ENCODE measurements around the gene AGBL4. TPM values are rescaled to one million over a fixed set of nuclear protein-coding genes. Genes with fewer than 3 reads are reported as not detected.

AGBL4 gene
- total RNA-seq, 1 donor from 2014 or later: not detected

DNA sequence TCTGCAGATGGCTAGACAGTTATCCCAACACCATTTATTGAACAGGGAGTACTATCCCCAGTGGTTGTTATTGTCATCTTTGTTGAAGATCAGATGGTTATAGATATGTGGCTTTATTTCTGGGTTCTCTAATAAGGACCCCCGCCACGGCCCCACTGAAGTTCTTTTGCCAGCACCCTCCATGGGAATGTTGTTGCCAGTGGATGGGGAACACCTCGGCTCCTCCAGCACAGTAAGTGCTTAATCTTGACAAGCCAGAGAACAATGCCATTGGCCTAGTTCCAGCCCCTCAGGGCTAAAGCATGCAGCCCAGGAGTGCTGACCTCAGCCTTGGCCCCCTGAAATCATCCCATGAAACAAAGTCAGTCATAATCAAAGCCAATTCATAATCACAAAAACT lies 337.6 kb downstream of the AGBL4 start:
- Histone ChIP-seq H3K4me3 (no peak overlapping the region), H3K27me3 (no peaks in the 10 kb centered on the region), H3K4me1 (no peaks in the 10 kb centered on the region), H3K36me3 (no peaks in the 10 kb centered on the region), H3K9me3 (peaks cover 0 to 5% of the 10 kb centered on the region in 2 donors), H3K27ac (no peak overlapping the region)
- DNase-seq (ENCODE audit: low spot score in 2 of 2): no peak
- intact Hi-C loops (cut with DNase I): no loop called here
- TF ChIP-seq, protein P1, sequence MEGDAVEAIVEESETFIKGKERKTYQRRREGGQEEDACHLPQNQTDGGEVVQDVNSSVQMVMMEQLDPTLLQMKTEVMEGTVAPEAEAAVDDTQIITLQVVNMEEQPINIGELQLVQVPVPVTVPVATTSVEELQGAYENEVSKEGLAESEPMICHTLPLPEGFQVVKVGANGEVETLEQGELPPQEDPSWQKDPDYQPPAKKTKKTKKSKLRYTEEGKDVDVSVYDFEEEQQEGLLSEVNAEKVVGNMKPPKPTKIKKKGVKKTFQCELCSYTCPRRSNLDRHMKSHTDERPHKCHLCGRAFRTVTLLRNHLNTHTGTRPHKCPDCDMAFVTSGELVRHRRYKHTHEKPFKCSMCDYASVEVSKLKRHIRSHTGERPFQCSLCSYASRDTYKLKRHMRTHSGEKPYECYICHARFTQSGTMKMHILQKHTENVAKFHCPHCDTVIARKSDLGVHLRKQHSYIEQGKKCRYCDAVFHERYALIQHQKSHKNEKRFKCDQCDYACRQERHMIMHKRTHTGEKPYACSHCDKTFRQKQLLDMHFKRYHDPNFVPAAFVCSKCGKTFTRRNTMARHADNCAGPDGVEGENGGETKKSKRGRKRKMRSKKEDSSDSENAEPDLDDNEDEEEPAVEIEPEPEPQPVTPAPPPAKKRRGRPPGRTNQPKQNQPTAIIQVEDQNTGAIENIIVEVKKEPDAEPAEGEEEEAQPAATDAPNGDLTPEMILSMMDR (IDR thresholded peaks at IDR 0.05): no peak

DNA sequence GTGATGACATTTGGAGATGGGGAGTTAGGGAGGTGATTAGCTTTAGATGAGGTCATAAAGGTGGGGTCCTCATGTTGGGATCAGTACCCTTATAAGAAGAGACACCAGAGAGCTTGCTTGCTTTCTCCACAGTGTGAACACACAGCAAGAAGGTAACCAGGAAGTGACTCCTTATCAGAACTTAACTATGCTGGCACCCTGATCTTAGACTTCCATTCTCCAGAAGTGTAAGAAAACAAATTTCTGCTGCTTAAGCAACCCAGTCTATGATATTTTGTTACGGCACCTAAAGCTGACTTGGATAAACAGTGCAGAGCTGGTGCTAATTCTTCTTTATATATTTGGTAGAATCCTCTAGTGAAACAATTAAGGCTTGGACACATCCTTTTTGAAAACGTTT lies 346.0 kb downstream of the AGBL4 start:
- Histone ChIP-seq H3K27ac (no peak overlapping the region), H3K4me1 (no peaks in the 10 kb centered on the region), H3K27me3 (no peaks in the 10 kb centered on the region), H3K36me3 (no peaks in the 10 kb centered on the region), H3K9me3 (peaks cover 0 to 5% of the 10 kb centered on the region in 2 donors), H3K4me3 (no peak overlapping the region)
- intact Hi-C loops (cut with DNase I): no loop called here
- no peak for DNase-seq (ENCODE audit: low spot score in 2 of 2)
- TF ChIP-seq, protein P1 (IDR thresholded peaks at IDR 0.05): no peak

DNA sequence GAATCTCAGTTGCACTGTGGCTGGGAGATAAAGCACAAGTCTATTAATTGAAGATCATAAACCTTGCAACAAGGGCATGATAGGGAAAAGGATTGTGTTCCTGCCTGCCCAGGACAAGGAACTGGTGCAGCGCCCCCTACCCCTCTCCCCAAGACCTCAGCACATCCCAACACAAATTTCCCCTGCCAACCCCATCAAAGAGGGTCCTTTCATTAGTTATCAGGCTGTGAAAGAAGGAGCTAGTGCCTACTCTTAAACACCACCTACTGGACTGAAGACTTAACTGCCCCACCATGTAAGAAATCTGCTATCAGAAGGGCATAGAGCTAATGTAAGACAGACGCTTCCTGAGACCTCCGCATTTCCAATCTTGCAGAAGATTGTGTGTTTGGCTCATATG lies 372.6 kb downstream of the AGBL4 start:
- DNase-seq (ENCODE audit: low spot score in 2 of 2): no peak
- Histone ChIP-seq H3K4me3 (no peak overlapping the region), H3K9me3 (peaks cover 4 to 5% of the 10 kb centered on the region in 2 donors), H3K27ac (no peak overlapping the region), H3K27me3 (no peaks in the 10 kb centered on the region), H3K4me1 (no peaks in the 10 kb centered on the region), H3K36me3 (no peaks in the 10 kb centered on the region)
- TF ChIP-seq, protein P1 (IDR thresholded peaks at IDR 0.05): no peak
- intact Hi-C loops (cut with DNase I): no loop called here

DNA sequence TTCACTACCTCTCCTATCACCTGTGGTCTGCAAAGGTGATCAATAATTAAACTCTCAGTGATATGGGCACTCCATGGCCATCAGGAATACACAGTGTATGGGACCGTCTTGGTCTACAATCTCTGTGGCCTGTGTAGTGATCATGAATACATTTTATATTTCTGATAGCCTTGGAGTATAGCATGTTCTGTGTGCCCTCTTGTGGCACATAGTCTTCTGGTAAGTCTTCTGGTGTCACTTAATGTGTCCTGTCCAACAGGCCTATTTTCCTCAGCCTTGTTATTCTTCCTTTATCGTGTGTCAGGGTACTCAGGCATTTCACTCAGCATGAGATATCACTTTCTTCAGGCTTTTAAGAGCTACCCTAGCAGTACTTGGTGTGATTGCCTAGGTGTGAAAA lies 393.6 kb downstream of the AGBL4 start:
- no peak for DNase-seq (ENCODE audit: low spot score in 2 of 2)
- Histone ChIP-seq H3K4me3 (no peak overlapping the region), H3K27ac (no peak overlapping the region), H3K9me3 (no peaks in the 10 kb centered on the region), H3K36me3 (no peaks in the 10 kb centered on the region), H3K27me3 (no peaks in the 10 kb centered on the region), H3K4me1 (no peaks in the 10 kb centered on the region)
- TF ChIP-seq, protein P1 (IDR thresholded peaks at IDR 0.05): no peak
- intact Hi-C loops (cut with DNase I): no loop called here

DNA sequence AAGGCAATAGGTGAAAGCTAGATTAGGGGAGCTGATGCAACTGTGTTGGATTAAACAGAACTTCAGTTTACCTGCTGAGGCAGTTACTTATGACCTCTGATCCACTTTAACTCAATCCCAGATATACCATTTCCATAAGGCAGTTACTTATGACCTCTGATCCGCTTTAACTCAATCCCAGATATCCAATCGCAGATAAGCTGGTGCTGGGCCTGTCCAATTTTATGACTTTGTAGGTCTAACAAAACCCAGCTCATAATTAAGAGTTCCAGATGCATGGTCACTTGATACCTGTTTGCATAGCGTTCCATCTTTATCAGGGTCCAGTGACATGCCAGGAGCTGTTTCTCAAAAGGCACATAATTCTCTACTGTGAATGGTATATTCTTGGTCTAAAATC lies 396.0 kb downstream of the AGBL4 start:
- no peaks in the 10 kb centered on the region for H3K4me1 ChIP-seq
- no peak overlapping the region for H3K27ac ChIP-seq
- no peak for DNase-seq (ENCODE audit: low spot score in 2 of 2)
- H3K36me3 ChIP-seq: no peaks in the 10 kb centered on the region
- no peaks in the 10 kb centered on the region for H3K27me3 ChIP-seq
- intact Hi-C loops (cut with DNase I): no loop called here
- TF ChIP-seq, protein P1 (IDR thresholded peaks at IDR 0.05): no peak
- no peaks in the 10 kb centered on the region for H3K9me3 ChIP-seq
- H3K4me3 ChIP-seq: no peak overlapping the region

DNA sequence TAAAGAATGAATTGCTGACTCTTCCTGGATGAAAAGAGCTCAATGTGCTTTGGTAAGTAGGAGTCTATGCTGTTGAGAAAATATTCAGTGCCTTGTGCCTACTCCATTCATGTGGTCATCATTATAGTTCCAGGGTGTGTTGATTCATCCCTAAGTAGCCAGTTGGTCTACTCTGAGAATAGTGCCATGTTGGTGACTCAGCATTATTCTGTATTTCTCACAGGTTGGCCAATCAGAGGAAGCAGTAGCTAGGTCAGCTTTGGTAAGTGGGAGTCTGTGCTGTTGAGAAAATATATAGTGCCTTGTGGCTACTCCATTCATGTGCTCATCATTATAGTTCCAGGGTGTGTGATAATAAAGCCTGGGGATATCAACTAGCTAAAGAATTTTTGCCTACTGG lies 397.3 kb downstream of the AGBL4 start:
- no peak for DNase-seq (ENCODE audit: low spot score in 2 of 2)
- Histone ChIP-seq H3K4me3 (no peak overlapping the region), H3K27me3 (no peaks in the 10 kb centered on the region), H3K27ac (no peak overlapping the region), H3K9me3 (no peaks in the 10 kb centered on the region), H3K4me1 (no peaks in the 10 kb centered on the region), H3K36me3 (no peaks in the 10 kb centered on the region)
- intact Hi-C loops (cut with DNase I): no loop called here
- TF ChIP-seq, protein P1 (IDR thresholded peaks at IDR 0.05): no peak
